Liver (tissue), 9 donors: Measurements from ENCODE around the gene VAPA. TPM values are rescaled to one million over a fixed set of nuclear protein-coding genes. Genes with fewer than 3 reads are reported as not detected.

Experiments
- DNase-seq: peaks from one replicate; pipeline ENCODE4 v3.0.0-alpha.2; 2017; ENCODE audit warnings: low spot score
- H3K27ac ChIP-seq, 2 donors: one replicate each; pipeline ENCODE4 v1.7.0; 2013; ENCODE audit warnings: inconsistent platforms in 2 of 2, low read length in 2 of 2, control low read depth in 1 of 2, low read depth in 1 of 2, mild to moderate bottlenecking in 1 of 2
- H3K27me3 ChIP-seq, 4 donors: one replicate each; pipeline versions ENCODE4 v1.6.1 to v1.7.0; 2013; ENCODE audit warnings: low read length in 3 of 4, inconsistent platforms in 1 of 4, mild to moderate bottlenecking in 1 of 4, moderate library complexity in 1 of 4; ENCODE audit not compliant: control insufficient read depth in 4 of 4, insufficient read depth in 4 of 4
- H3K36me3 ChIP-seq, 4 donors: one replicate each; pipeline versions ENCODE4 v1.6.1 to v1.7.0; 2013; ENCODE audit warnings: low read length in 3 of 4, mild to moderate bottlenecking in 3 of 4, low read depth in 1 of 4, moderate library complexity in 1 of 4; ENCODE audit not compliant: control insufficient read depth in 4 of 4, insufficient read depth in 3 of 4
- H3K4me1 ChIP-seq, 4 donors: one replicate each; pipeline versions ENCODE4 v1.6.1 to v1.7.0; 2013; ENCODE audit warnings: low read length in 3 of 4, mild to moderate bottlenecking in 3 of 4, moderate library complexity in 1 of 4; ENCODE audit not compliant: control insufficient read depth in 4 of 4, insufficient read depth in 4 of 4
- H3K4me3 ChIP-seq, 3 donors: one replicate each; pipeline versions ENCODE4 v1.6.1 to v1.7.0; 2013; ENCODE audit warnings: low read length in 3 of 3, control low read depth in 1 of 3, low read depth in 1 of 3, mild to moderate bottlenecking in 1 of 3
- H3K9ac ChIP-seq, 2 donors: one replicate each; pipeline ENCODE4 v1.7.0; 2013; ENCODE audit warnings: low read length in 2 of 2, mild to moderate bottlenecking in 2 of 2, moderate library complexity in 2 of 2, control low read depth in 1 of 2, low read depth in 1 of 2
- H3K9me3 ChIP-seq, 4 donors: one replicate each; pipeline versions ENCODE4 v1.6.1 to v1.7.0; 2013; ENCODE audit warnings: low read length in 3 of 4; ENCODE audit not compliant: control insufficient read depth in 4 of 4
- ATF3 ChIP-seq: IDR thresholded peaks from 2 replicates; pipeline ENCODE4 v1.6.1; 2016; ENCODE audit warnings: antibody characterized with exemption
- CTCF ChIP-seq: fragments of 150-350 bp; IDR thresholded peaks from 2 replicates; pipeline ENCODE4 v1.5.1; 2017; ENCODE audit warnings: improper control_type of control experiment, low read depth, low read length; ENCODE audit not compliant: missing input control
- EGR1 ChIP-seq, 2 donors: IDR thresholded peaks; 2 replicates each; pipeline ENCODE4 v1.6.1; 2016 to 2018; ENCODE audit warnings: antibody characterized with exemption in 2 of 2, low read depth in 2 of 2
- FOXA2 ChIP-seq: IDR thresholded peaks from 2 replicates; pipeline ENCODE4 v1.6.1; 2016; ENCODE audit warnings: antibody characterized with exemption
- HNF4A ChIP-seq, 2 donors: conservative IDR thresholded peaks; 2 replicates each; pipeline ENCODE4 v1.6.1; 2016; ENCODE audit warnings: antibody characterized with exemption in 2 of 2, mild to moderate bottlenecking in 2 of 2
- HNF4G ChIP-seq: IDR thresholded peaks from 2 replicates; pipeline ENCODE4 v1.6.1; 2016; ENCODE audit warnings: antibody characterized with exemption
- MAX ChIP-seq: IDR thresholded peaks from 2 replicates; pipeline ENCODE4 v1.6.1; 2016; ENCODE audit warnings: antibody characterized with exemption
- NR2F2 ChIP-seq: IDR thresholded peaks from 2 replicates; pipeline ENCODE4 v1.6.1; 2016; ENCODE audit warnings: antibody characterized with exemption
- RAD21 ChIP-seq, 2 donors: IDR thresholded peaks; 2 replicates each; pipeline ENCODE4 v1.6.1; 2016; ENCODE audit warnings: antibody characterized with exemption in 2 of 2, mild to moderate bottlenecking in 2 of 2
- REST ChIP-seq: IDR thresholded peaks from 2 replicates; pipeline ENCODE4 v1.6.1; 2016; ENCODE audit warnings: antibody characterized with exemption, mild to moderate bottlenecking
- RXRA ChIP-seq, 2 donors: IDR thresholded peaks; 2 replicates each; pipeline ENCODE4 v1.6.1; 2017 to 2018; ENCODE audit warnings: antibody characterized with exemption in 2 of 2, mild to moderate bottlenecking in 1 of 2
- SP1 ChIP-seq: IDR thresholded peaks from 2 replicates; pipeline ENCODE4 v1.6.1; 2018; ENCODE audit warnings: antibody characterized with exemption, mild to moderate bottlenecking
- YY1 ChIP-seq: IDR thresholded peaks from 2 replicates; pipeline ENCODE4 v1.6.1; 2016; ENCODE audit warnings: antibody characterized with exemption, mild to moderate bottlenecking
- WGBS: extraction: QIAGEN DNeasy Blood & Tissue Kit; methylation state at CpG from one replicate; pipeline ENCODE4 v1.1.7; 2013; 5-methylcytosine and 5-hydroxymethylcytosine counted together
- polyA plus RNA-seq, 2 donors: library from polyadenylated mRNA; stranded (reverse) in 1 of 2; unstranded in 1 of 2; fragments of 200-250 nt in 1 of 2; fragments of >200 nt in 1 of 2; fragmentation: Nextera tagmentation in 1 of 2; extraction: Ambion mirVana in 1 of 2; gene quantifications; one replicate each; pipeline versions ENCODE4 v1.2.1 to v1.2.3, GENCODE V29; 2013 to 2015
- total RNA-seq, 2 donors: library from RNA; depleted of rRNA; stranded (reverse); fragments of >200 nt; gene quantifications; one replicate each; pipeline ENCODE4 v1.2.3, GENCODE V29; 2014
- TF ChIP-seq, protein P1 (sequence below): IDR thresholded peaks from 2 replicates; pipeline ENCODE4 v1.6.1; 2016; ENCODE audit warnings: antibody characterized with exemption
- donor health status: healthy.
- donor health status: healthy.
- donor health status: healthy.
- donor health status: healthy.
- donor health status: healthy.

The VAPA gene
- total and polyA plus RNA-seq, 4 donors: 80.7 to 114 (median 91.0) TPM

- H3K27ac ChIP-seq: no peak overlapping the region
- H3K4me1 ChIP-seq: peaks cover 0 to 1% (median under 1%) of the 10 kb centered on the region in 4 donors
- TF ChIP-seq FOXA2 (no peak), RAD21 (IDR thresholded peaks at IDR 0.05) (no peak), REST (no peak), HNF4A (conservative IDR thresholded peaks at IDR 0.05) (no peak), EGR1 (IDR thresholded peaks at IDR 0.05; ENCODE audit: low read depth in 2 of 2) (no peak), NR2F2 (no peak), SP1 (no peak), RXRA (IDR thresholded peaks at IDR 0.05) (no peak), CTCF (no peak), HNF4G (no peak)
- TF ChIP-seq, protein P1, sequence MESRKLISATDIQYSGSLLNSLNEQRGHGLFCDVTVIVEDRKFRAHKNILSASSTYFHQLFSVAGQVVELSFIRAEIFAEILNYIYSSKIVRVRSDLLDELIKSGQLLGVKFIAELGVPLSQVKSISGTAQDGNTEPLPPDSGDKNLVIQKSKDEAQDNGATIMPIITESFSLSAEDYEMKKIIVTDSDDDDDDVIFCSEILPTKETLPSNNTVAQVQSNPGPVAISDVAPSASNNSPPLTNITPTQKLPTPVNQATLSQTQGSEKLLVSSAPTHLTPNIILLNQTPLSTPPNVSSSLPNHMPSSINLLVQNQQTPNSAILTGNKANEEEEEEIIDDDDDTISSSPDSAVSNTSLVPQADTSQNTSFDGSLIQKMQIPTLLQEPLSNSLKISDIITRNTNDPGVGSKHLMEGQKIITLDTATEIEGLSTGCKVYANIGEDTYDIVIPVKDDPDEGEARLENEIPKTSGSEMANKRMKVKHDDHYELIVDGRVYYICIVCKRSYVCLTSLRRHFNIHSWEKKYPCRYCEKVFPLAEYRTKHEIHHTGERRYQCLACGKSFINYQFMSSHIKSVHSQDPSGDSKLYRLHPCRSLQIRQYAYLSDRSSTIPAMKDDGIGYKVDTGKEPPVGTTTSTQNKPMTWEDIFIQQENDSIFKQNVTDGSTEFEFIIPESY: no peak
- H3K36me3 ChIP-seq: no peaks in the 10 kb centered on the region
- H3K4me3 ChIP-seq: no peak overlapping the region
- no peaks in the 10 kb centered on the region for H3K27me3 ChIP-seq
- no peak overlapping the region for H3K9ac ChIP-seq
- no peaks in the 10 kb centered on the region for H3K9me3 ChIP-seq
- 92% methylated on average over 4 of the region's 4 CpGs for WGBS
- no peak for DNase-seq
Measured at GRCh38 chr18:9907867-9908266, 5.9 kb upstream of the VAPA start.

DNA sequence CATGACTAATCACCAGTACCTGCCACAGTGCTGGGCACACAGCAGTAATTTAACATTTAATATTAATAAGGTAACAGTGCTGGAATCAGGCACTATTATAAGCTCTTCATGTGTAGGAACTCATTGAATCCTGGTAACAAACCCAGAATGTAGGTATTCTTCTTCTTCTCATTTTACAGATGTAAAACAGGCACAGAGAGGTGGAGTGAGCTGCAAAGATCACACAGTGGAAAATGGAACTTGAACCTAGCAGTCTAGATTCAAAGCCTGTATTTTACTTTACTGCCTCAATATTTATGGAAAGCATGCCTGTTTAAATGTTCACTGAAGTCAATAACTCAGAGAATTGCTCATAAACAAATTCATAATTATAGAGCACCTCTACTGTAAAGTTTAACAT is 3.7 kb upstream of the VAPA start:
- H3K27me3 ChIP-seq: no peaks in the 10 kb centered on the region
- DNase-seq: no peak
- H3K36me3 ChIP-seq: no peaks in the 10 kb centered on the region
- no peak overlapping the region for H3K4me3 ChIP-seq
- no peaks in the 10 kb centered on the region for H3K9me3 ChIP-seq
- no peak for TF ChIP-seq HNF4A (conservative IDR thresholded peaks at IDR 0.05)
- TF ChIP-seq CTCF: no peak
- TF ChIP-seq RAD21 (IDR thresholded peaks at IDR 0.05): no peak
- TF ChIP-seq RXRA (IDR thresholded peaks at IDR 0.05): no peak
- TF ChIP-seq FOXA2: no peak
- no peak for TF ChIP-seq ATF3
- TF ChIP-seq, protein P1: no peak
- TF ChIP-seq HNF4G: no peak
- TF ChIP-seq SP1: no peak
- TF ChIP-seq MAX: no peak
- no peak for TF ChIP-seq REST
- no peak for TF ChIP-seq YY1
- no peak for TF ChIP-seq NR2F2
- no peak overlapping the region for H3K27ac ChIP-seq
- peaks cover 0 to 5% (median 4%) of the 10 kb centered on the region in 4 donors for H3K4me1 ChIP-seq
- H3K9ac ChIP-seq: no peak overlapping the region
